Fibroblast of lung (primary cell): ENCODE results near the gene CMIP.

Experiments
- CTCF ChIP-seq, 2 donors: IDR thresholded peaks in 1 of 2; conservative IDR thresholded peaks in 1 of 2; 1 replicate in 1 of 2; 2 replicates in 1 of 2; pipeline ENCODE4 v1.5.1; 2011 to 2012; ENCODE audit warnings: low read length in 2 of 2, control low read depth in 1 of 2, inconsistent platforms in 1 of 2, low read depth in 1 of 2, mild to moderate bottlenecking in 1 of 2
- EZH2 ChIP-seq: IDR thresholded peaks from 2 replicates; pipeline ENCODE4 v1.5.1; 2012; ENCODE audit warnings: low read length, control low read depth, mild to moderate bottlenecking; ENCODE audit errors: missing control alignments

- no peak for TF ChIP-seq CTCF (conservative IDR thresholded peaks at IDR 0.05 in 1 of 2, IDR thresholded peaks at IDR 0.05 in 1 of 2; ENCODE audit: low read depth in 1 of 2, low read length in 2 of 2)
- no peak for TF ChIP-seq EZH2
Observed at GRCh38 chr16:81547194-81547938, 102.8 kb downstream of the CMIP start.
